ENCODE data around the gene ABCC6. TPM values are rescaled to one million over a fixed set of nuclear protein-coding genes. Genes with fewer than 3 reads are reported as not detected.

The ABCC6 gene
- total RNA-seq, 1 experiment from 2014 or later = not detected

GRCh38 chr16:16190546-16190945 lies 32.7 kb downstream of the ABCC6 start:
- no TSS peak for BruUV-seq (replicated peaks)
- no peak for TF ChIP-seq CTCF (conservative IDR thresholded peaks at IDR 0.05; ENCODE audit: low read depth, low read length)
- TF ChIP-seq EZH2 (IDR thresholded peaks at IDR 0.05; ENCODE audit: borderline replicate concordance, low read depth, low read length, poor library complexity, severe bottlenecking) = no peak
- Histone ChIP-seq H3K4me3 (ENCODE audit: low read depth, low read length, poor library complexity, severe bottlenecking) (no peak overlapping the region), H3K27me3 (replicated peaks; ENCODE audit: insufficient read depth, low read depth, low read length, poor library complexity) (no peaks in the 10 kb centered on the region), H3K36me3 (ENCODE audit: insufficient read depth, low read length, poor library complexity, severe bottlenecking) (no peaks in the 10 kb centered on the region), H3K27ac (ENCODE audit: low read depth, low read length, poor library complexity, severe bottlenecking) (no peak overlapping the region), H3K4me1 (ENCODE audit: insufficient read depth, low read length, poor library complexity, severe bottlenecking) (no peaks in the 10 kb centered on the region), H3K9me3 (ENCODE audit: low read depth, low read length, poor library complexity, severe bottlenecking) (no peaks in the 10 kb centered on the region)
- intact Hi-C loops (cut with micrococcal nuclease; ENCODE audit: unreplicated experiment) = loop anchor here (10.0 kb wide), 1 partner anchor 426 kb away; no protein-coding TSS in a partner anchor
- no peak for DNase-seq (ENCODE audit: low spot score)
- POLR2A ChIA-PET (ENCODE audit: low non-redundant PET) = no interaction called here
- CTCF ChIA-PET = no interaction called here

- Histone ChIP-seq H3K4me3 (ENCODE audit: low read depth, low read length, poor library complexity, severe bottlenecking) (no peak overlapping the region), H3K4me1 (ENCODE audit: insufficient read depth, low read length, poor library complexity, severe bottlenecking) (no peaks in the 10 kb centered on the region), H3K36me3 (ENCODE audit: insufficient read depth, low read length, poor library complexity, severe bottlenecking) (no peaks in the 10 kb centered on the region), H3K27me3 (replicated peaks; ENCODE audit: insufficient read depth, low read depth, low read length, poor library complexity) (no peaks in the 10 kb centered on the region), H3K9me3 (ENCODE audit: low read depth, low read length, poor library complexity, severe bottlenecking) (no peaks in the 10 kb centered on the region), H3K27ac (ENCODE audit: low read depth, low read length, poor library complexity, severe bottlenecking) (no peak overlapping the region)
- intact Hi-C loops (cut with micrococcal nuclease; ENCODE audit: unreplicated experiment) = loop anchor here (10.0 kb wide), 1 partner anchor 425 kb away; no protein-coding TSS in a partner anchor
- no peak for DNase-seq (ENCODE audit: low spot score)
- ChIA-PET POLR2A (ENCODE audit: low non-redundant PET) (no interaction called here), CTCF (no interaction called here)
- BruUV-seq (replicated peaks) = no TSS peak
- TF ChIP-seq CTCF (conservative IDR thresholded peaks at IDR 0.05; ENCODE audit: low read depth, low read length) = no peak
Observed at GRCh38 chr16:16189842-16190241, 33.5 kb downstream of the ABCC6 start.

GRCh38 chr16:16188827-16189226 lies 34.5 kb downstream of the ABCC6 start:
- Histone ChIP-seq H3K4me3 (ENCODE audit: low read depth, low read length, poor library complexity, severe bottlenecking) (no peak overlapping the region), H3K36me3 (ENCODE audit: insufficient read depth, low read length, poor library complexity, severe bottlenecking) (no peaks in the 10 kb centered on the region), H3K27me3 (replicated peaks; ENCODE audit: insufficient read depth, low read depth, low read length, poor library complexity) (no peaks in the 10 kb centered on the region), H3K4me1 (ENCODE audit: insufficient read depth, low read length, poor library complexity, severe bottlenecking) (no peaks in the 10 kb centered on the region), H3K9me3 (ENCODE audit: low read depth, low read length, poor library complexity, severe bottlenecking) (no peaks in the 10 kb centered on the region), H3K27ac (ENCODE audit: low read depth, low read length, poor library complexity, severe bottlenecking) (no peak overlapping the region)
- POLR2A ChIA-PET (ENCODE audit: low non-redundant PET) = no interaction called here
- CTCF ChIA-PET = no interaction called here
- intact Hi-C loops (cut with micrococcal nuclease; ENCODE audit: unreplicated experiment) = no loop called here
- TF ChIP-seq EZH2 (IDR thresholded peaks at IDR 0.05; ENCODE audit: borderline replicate concordance, low read depth, low read length, poor library complexity, severe bottlenecking) = no peak
- TF ChIP-seq CTCF (conservative IDR thresholded peaks at IDR 0.05; ENCODE audit: low read depth, low read length) = no peak
- BruUV-seq (replicated peaks) = no TSS peak
- DNase-seq (ENCODE audit: low spot score) = no peak
